Astrocyte of the spinal cord (primary cell): Measurements from ENCODE around the gene SOD3.
A peak's percentile ranks its signal among the peaks of the same experiment; 100 is the strongest.

Experiments
- DNase-seq: peaks from one replicate; pipeline ENCODE4 v3.0.0; 2011; ENCODE audit warnings: low read depth, low spot score
- H3K4me3 ChIP-seq: 2 replicates; pipeline ENCODE4 v1.5.1; 2011; ENCODE audit warnings: low read depth, mild to moderate bottlenecking, low read length, moderate library complexity
- CTCF ChIP-seq: IDR thresholded peaks from 2 replicates; pipeline ENCODE4 v1.5.1; 2012; ENCODE audit warnings: low read depth, mild to moderate bottlenecking, low read length, inconsistent platforms
- in situ Hi-C: cut with HindIII; loops from 2 replicates; pipeline ENCODE4 v1.10.0; 2017; ENCODE audit warnings: low sequenced_read_pairs

Gene SOD3

GRCh38 chr4:24794916-24795665, at the start of gene SOD3:
Gene SOD3 (plus strand): TSS chr4:24795573. CDS start chr4:24799522, 3,949 bp downstream.
- H3K4me3 ChIP-seq: peak within 1 kb of the TSS; percentile 21
- in situ Hi-C loops: no loop called here
- DNase-seq: peak; percentile 79
- TF ChIP-seq CTCF: no peak

GRCh38 chr4:24747234-24747975, 48.0 kb upstream of the SOD3 start:
- no peak for DNase-seq
- in situ Hi-C loops: no loop called here
- no peak for TF ChIP-seq CTCF
- no peak overlapping the region for H3K4me3 ChIP-seq

- in situ Hi-C loops: no loop called here
- no peak overlapping the region for H3K4me3 ChIP-seq
- no peak for TF ChIP-seq CTCF
- no peak for DNase-seq
Measured at GRCh38 chr4:24748023-24748422, 47.4 kb upstream of the SOD3 start.

- in situ Hi-C loops: no loop called here
- no peak for TF ChIP-seq CTCF
- DNase-seq: no peak
- no peak overlapping the region for H3K4me3 ChIP-seq
Measured at GRCh38 chr4:24748758-24749350, 46.5 kb upstream of the SOD3 start.

GRCh38 chr4:24750106-24750505, 45.3 kb upstream of the SOD3 start:
- no peak for TF ChIP-seq CTCF
- no peak overlapping the region for H3K4me3 ChIP-seq
- in situ Hi-C loops: no loop called here
- DNase-seq: no peak

GRCh38 chr4:24751926-24752539, 43.3 kb upstream of the SOD3 start:
- no peak overlapping the region for H3K4me3 ChIP-seq
- DNase-seq: no peak
- TF ChIP-seq CTCF: no peak
- in situ Hi-C loops: no loop called here
